SK-N-MC (cell line): ENCODE measurements around the gene RANBP3.
"Not testable (repeated sequence)": the region's sequence is repeated elsewhere in the genome, so short reads cannot be mapped to it uniquely, and the experiment has no call there.

ENCODE experiments used
- EZH2 ChIP-seq: fragments of 200-600 bp; sonication (generic); IDR thresholded peaks from one replicate; pipeline ENCODE4 v1.6.1; 2017; ENCODE audit warnings: antibody characterized with exemption
- FOXP2 ChIP-seq: optimal IDR thresholded peaks from 2 replicates; pipeline ENCODE3; 2011; ENCODE audit warnings: mild to moderate bottlenecking, moderate library complexity; ENCODE audit not compliant: insufficient read depth; ENCODE audit errors: extremely low read length, control extremely low read depth
- POLR2AphosphoS5 ChIP-seq: IDR thresholded peaks from 2 replicates; pipeline ENCODE4 v1.6.1; 2012; ENCODE audit warnings: mild to moderate bottlenecking, low read depth, low read length, borderline replicate concordance

DNA sequence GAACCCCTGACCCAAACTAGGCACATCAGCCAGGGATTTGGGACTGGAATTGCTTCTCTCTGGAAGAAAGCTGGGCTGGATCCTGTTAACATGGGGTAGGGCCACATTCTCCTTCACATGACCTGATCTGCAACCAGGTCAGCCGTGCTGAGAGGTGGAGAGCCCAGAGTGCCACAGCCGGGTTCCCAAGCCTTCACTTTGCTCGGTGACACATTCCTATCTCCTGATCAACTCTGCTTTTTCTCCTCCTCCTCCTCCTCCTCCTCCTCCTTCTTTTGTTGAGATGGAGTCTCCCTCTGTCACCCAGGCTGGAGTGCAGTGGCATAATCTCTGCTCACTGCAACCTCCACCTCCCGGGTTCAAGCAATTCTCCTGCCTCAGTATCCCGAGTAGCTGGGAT lies 7.9 kb upstream of the RANBP3 start:
- TF ChIP-seq EZH2, POLR2AphosphoS5, FOXP2: not testable (repeated sequence)
